Gastrocnemius medialis (tissue), 4 donors: ENCODE results near the gene ZNF76.

Experiments used
- POLR2A ChIP-seq, 2 donors: fragments of 450-650 bp; IDR thresholded peaks; one replicate each; pipeline ENCODE4 v1.6.1; 2017; ENCODE audit warnings: antibody characterized with exemption in 2 of 2, mild to moderate bottlenecking in 2 of 2, moderate library complexity in 2 of 2
- TF ChIP-seq, protein P1 (sequence below), 5 experiments: fragments of 450-650 bp in 3 of 5; fragments of 200-600 bp in 2 of 5; sonication (generic) in 2 of 5; IDR thresholded peaks in 4 of 5; conservative IDR thresholded peaks in 1 of 5; 1 replicate in 4 of 5; 2 replicates in 1 of 5; pipeline ENCODE4 v1.5.1; 2016 to 2019; ENCODE audit warnings: antibody characterized with exemption in 5 of 5, mild to moderate bottlenecking in 3 of 5, moderate library complexity in 3 of 5

- TF ChIP-seq, protein P1, sequence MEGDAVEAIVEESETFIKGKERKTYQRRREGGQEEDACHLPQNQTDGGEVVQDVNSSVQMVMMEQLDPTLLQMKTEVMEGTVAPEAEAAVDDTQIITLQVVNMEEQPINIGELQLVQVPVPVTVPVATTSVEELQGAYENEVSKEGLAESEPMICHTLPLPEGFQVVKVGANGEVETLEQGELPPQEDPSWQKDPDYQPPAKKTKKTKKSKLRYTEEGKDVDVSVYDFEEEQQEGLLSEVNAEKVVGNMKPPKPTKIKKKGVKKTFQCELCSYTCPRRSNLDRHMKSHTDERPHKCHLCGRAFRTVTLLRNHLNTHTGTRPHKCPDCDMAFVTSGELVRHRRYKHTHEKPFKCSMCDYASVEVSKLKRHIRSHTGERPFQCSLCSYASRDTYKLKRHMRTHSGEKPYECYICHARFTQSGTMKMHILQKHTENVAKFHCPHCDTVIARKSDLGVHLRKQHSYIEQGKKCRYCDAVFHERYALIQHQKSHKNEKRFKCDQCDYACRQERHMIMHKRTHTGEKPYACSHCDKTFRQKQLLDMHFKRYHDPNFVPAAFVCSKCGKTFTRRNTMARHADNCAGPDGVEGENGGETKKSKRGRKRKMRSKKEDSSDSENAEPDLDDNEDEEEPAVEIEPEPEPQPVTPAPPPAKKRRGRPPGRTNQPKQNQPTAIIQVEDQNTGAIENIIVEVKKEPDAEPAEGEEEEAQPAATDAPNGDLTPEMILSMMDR (IDR thresholded peaks at IDR 0.05 in 4 of 5, conservative IDR thresholded peaks at IDR 0.05 in 1 of 5), result no peak
- no peak for TF ChIP-seq POLR2A (IDR thresholded peaks at IDR 0.05)
These were observed 1.2 kb upstream of the ZNF76 start for GRCh38 chr6:35258336-35258735.
